Lung (tissue), 12 donors: ENCODE measurements around the gene IQCH. TPM values are rescaled to one million over a fixed set of nuclear protein-coding genes. Genes with fewer than 3 reads are reported as not detected.
A peak's percentile ranks its signal among the peaks of the same experiment; 100 is the strongest.

ENCODE experiments used
- ATAC-seq: fragments of 200-7000 bp; cut with Tn5 transposase; one replicate; pipeline ENCODE4 v1.9.1; 2020; ENCODE audit warnings: moderate number of reproducible peaks; ENCODE audit not compliant: insufficient read depth, low FRiP score
- DNase-seq, 3 donors: peaks; one replicate each; pipeline ENCODE4 v3.0.0-alpha.2; 2013 to 2017
- H3K27ac ChIP-seq, 2 donors: one replicate each; pipeline ENCODE4 v1.5.1; 2013; ENCODE audit warnings: mild to moderate bottlenecking in 2 of 2, moderate library complexity in 2 of 2, control low read depth in 1 of 2, inconsistent platforms in 1 of 2, low read depth in 1 of 2, low read length in 1 of 2
- H3K27me3 ChIP-seq, 3 donors: one replicate each; pipeline ENCODE4 v1.5.1; 2013; ENCODE audit warnings: low read length in 2 of 3; ENCODE audit not compliant: control insufficient read depth in 3 of 3, insufficient read depth in 3 of 3
- H3K36me3 ChIP-seq, 4 donors: one replicate each; pipeline ENCODE4 v1.5.1; 2013; ENCODE audit warnings: low read length in 4 of 4, mild to moderate bottlenecking in 1 of 4, moderate library complexity in 1 of 4; ENCODE audit not compliant: control insufficient read depth in 4 of 4, insufficient read depth in 4 of 4
- H3K4me1 ChIP-seq, 5 donors: one replicate each; pipeline ENCODE4 v1.5.1; 2013; ENCODE audit warnings: low read length in 5 of 5, mild to moderate bottlenecking in 2 of 5, moderate library complexity in 1 of 5; ENCODE audit not compliant: control insufficient read depth in 5 of 5, insufficient read depth in 5 of 5
- H3K4me3 ChIP-seq: one replicate; pipeline ENCODE4 v1.5.1; 2013; ENCODE audit warnings: mild to moderate bottlenecking, control low read depth, moderate library complexity
- H3K9ac ChIP-seq, 2 donors: one replicate each; pipeline ENCODE4 v1.5.1; 2013; ENCODE audit warnings: low read length in 2 of 2, control low read depth in 1 of 2; ENCODE audit not compliant: insufficient read depth in 1 of 2
- H3K9me3 ChIP-seq, 4 donors: one replicate each; pipeline ENCODE4 v1.5.1; 2013; ENCODE audit warnings: low read length in 3 of 4, mild to moderate bottlenecking in 1 of 4, moderate library complexity in 1 of 4; ENCODE audit not compliant: control insufficient read depth in 4 of 4, insufficient read depth in 3 of 4
- WGBS, 2 donors: extraction: QIAGEN DNeasy Blood & Tissue Kit; methylation state at CpG; one replicate each; pipeline ENCODE4 v1.1.7; 2013; 5-methylcytosine and 5-hydroxymethylcytosine counted together
- polyA plus RNA-seq, 2 donors: library from polyadenylated mRNA; stranded (reverse); fragments of 200-250 nt; gene quantifications; one replicate each; pipeline ENCODE4 v1.2.1, GENCODE V29; 2013
- total RNA-seq, 2 donors: library from RNA; depleted of rRNA in 1 of 2; stranded (reverse); fragments of >200 nt in 1 of 2; gene quantifications; one replicate each; pipeline ENCODE4 v1.2.1, GENCODE V29; 2014 to 2021
- TF ChIP-seq, protein P1 (sequence below): IDR thresholded peaks from 2 replicates; pipeline ENCODE4 v1.5.1; 2012; ENCODE audit warnings: mild to moderate bottlenecking; ENCODE audit errors: control extremely low read depth, extremely low read depth
- donor health status: control.
- donor health status: control.
- donor health status: Bipolar disorder and iron deficiency.
- donor health status: healthy.
- donor health status: DM: yes; HTN: yes; CAD: no.

Gene IQCH
- total and polyA plus RNA-seq, 4 donors: 1.1 to 10.5 (median 4.5) TPM

DNA sequence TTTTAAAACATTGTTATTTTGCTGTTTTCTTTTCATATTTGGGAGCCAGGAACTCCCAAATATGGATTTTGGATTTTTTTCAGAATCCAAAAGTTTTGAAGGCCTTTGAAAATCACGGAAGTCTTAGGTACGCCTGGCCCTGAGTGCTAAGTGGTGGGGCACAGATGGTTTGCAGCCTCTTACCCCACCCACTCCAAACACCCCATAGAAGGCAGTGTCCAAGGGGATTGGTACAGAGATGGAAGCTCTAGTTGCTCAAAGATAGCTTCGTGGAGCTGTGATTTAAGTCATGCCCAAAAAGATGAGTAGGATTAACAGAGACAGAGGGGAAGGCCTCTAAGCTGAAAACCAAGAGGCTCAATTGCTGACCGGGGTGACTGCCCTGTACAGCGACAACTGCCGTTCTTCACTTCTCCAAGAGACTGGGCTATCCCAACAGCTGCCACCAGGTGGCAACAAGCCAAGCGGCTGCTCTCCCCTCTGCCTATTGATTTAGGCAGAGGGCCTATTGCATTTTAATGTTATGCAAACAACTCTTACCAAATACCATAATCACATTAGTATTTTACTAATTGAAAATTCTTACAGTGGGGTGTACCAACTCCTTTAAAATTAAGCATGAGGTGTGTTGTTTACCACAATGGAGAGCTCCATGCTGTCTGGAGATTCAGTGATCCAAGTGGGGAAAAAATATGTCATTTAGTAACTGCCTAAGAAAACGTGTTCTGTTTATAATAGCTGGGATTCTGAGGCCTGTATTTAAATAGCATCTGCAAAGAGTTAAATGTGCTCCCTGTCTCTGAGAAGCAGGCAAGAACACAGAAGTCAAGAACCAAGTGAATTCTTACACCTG is 202.3 kb downstream of the IQCH start:
- DNase-seq (peak; percentile 81 to 85 (median 82)), ATAC-seq (peak; percentile 82)
- WGBS, 2 donors: 23 to 27% methylated on average over 8 of the region's 8 CpGs

DNA sequence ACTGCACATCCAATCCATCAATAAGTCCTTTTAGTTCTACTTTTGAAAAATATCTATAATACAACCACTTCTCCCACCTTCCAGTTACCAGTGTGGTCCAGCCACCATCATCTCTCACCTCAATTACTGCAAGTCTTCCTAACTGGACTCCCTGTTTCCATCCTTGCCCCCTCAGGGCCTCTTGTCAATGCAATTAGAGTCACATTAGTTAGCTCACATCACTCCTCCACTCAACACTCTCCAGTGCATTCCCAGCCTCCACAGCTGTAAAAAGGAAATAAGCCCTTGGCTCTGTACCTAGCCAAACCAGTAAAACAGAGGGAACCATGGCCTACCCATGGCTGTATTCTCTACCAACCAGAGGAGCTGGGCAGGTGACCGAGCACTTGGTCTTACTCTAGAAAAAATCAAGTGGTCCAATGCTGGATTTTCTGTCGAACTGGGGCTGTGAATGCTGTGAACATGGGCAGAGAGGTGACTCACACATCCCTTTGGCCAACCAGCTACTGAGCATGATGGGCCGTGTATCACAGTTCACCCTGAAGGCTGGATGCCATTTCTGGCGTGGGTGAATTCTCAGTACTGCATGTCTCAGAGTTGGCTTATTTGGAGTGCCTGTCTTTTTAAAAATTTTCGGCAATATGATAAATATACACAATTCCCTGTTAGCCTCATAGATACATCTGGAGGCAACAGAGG is 203.9 kb downstream of the IQCH start:
- Histone ChIP-seq H3K9me3 (peaks cover 0 to 2% (median 0%) of the 10 kb centered on the region in 4 donors), H3K36me3 (peaks cover 0 to 6% (median 0%) of the 10 kb centered on the region in 4 donors), H3K27ac (no peak overlapping the region), H3K27me3 (peaks cover 0 to 52% (median 39%) of the 10 kb centered on the region in 3 donors), H3K4me1 (peaks cover 0 to 16% (median 0%) of the 10 kb centered on the region in 5 donors), H3K4me3 (no peak overlapping the region), H3K9ac (no peak overlapping the region)
- TF ChIP-seq, protein P1, sequence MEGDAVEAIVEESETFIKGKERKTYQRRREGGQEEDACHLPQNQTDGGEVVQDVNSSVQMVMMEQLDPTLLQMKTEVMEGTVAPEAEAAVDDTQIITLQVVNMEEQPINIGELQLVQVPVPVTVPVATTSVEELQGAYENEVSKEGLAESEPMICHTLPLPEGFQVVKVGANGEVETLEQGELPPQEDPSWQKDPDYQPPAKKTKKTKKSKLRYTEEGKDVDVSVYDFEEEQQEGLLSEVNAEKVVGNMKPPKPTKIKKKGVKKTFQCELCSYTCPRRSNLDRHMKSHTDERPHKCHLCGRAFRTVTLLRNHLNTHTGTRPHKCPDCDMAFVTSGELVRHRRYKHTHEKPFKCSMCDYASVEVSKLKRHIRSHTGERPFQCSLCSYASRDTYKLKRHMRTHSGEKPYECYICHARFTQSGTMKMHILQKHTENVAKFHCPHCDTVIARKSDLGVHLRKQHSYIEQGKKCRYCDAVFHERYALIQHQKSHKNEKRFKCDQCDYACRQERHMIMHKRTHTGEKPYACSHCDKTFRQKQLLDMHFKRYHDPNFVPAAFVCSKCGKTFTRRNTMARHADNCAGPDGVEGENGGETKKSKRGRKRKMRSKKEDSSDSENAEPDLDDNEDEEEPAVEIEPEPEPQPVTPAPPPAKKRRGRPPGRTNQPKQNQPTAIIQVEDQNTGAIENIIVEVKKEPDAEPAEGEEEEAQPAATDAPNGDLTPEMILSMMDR: no peak
- 91 to 92% methylated on average over 5 of the region's 5 CpGs for WGBS, 2 donors
- ATAC-seq: no peak
- no peak for DNase-seq

More for the DNA sequence above, 202.3 kb downstream of the IQCH start:
- H3K4me1 ChIP-seq: peaks cover 0 to 11% (median 0%) of the 10 kb centered on the region in 5 donors
- no peak overlapping the region for H3K9ac ChIP-seq
- peaks cover 0 to 52% (median 39%) of the 10 kb centered on the region in 3 donors for H3K27me3 ChIP-seq
- H3K4me3 ChIP-seq: no peak overlapping the region
- H3K27ac ChIP-seq: no peak overlapping the region
- H3K36me3 ChIP-seq: peaks cover 0 to 6% (median 0%) of the 10 kb centered on the region in 4 donors
- peaks cover 0 to 2% (median 0%) of the 10 kb centered on the region in 4 donors for H3K9me3 ChIP-seq
- TF ChIP-seq, protein P1: peak; percentile 81

DNA sequence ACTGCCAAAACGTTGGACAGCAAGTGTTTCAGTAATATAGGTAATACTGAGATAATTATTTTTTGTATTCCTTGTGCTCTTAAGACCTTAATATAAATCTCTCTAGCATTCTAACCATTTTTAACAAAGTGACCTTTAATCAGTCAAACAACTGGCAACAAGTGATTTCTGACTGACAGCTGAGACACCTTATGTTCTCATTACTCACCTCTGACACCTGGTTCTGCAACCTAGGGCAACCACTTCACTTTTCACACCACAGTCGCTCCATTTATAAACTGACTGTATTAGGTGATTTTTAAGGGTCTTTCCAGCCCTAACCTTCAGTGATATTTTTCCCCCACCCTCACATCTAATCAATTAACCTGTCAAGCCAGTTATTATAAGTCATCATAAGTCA is 205.9 kb downstream of the IQCH start:
- H3K9me3 ChIP-seq: peaks cover 0 to 2% (median 0%) of the 10 kb centered on the region in 4 donors
- H3K9ac ChIP-seq: no peak overlapping the region
- DNase-seq: no peak
- no peak overlapping the region for H3K27ac ChIP-seq
- WGBS, 2 donors: 75 to 81% methylated on average over 2 of the region's 2 CpGs
- no peak overlapping the region for H3K4me3 ChIP-seq
- H3K4me1 ChIP-seq: peaks cover 0 to 16% (median 0%) of the 10 kb centered on the region in 5 donors
- TF ChIP-seq, protein P1: no peak
- H3K36me3 ChIP-seq: peaks cover 0 to 6% (median 0%) of the 10 kb centered on the region in 4 donors
- H3K27me3 ChIP-seq: peaks cover 0 to 62% (median 54%) of the 10 kb centered on the region in 3 donors
- no peak for ATAC-seq
